HepG2 (cell line): ENCODE measurements around the gene CSTPP1. TPM values are rescaled to one million over a fixed set of nuclear protein-coding genes. Genes with fewer than 3 reads are reported as not detected.
"Not testable (repeated sequence)": the region's sequence is repeated elsewhere in the genome, so short reads cannot be mapped to it uniquely, and the experiment has no call there.

Experiments
- ARID5B ChIP-seq: IDR thresholded peaks from 2 replicates; pipeline ENCODE4 v1.4.0; 2020; ENCODE audit warnings: mild to moderate bottlenecking, missing genetic modification reagents
- CBFB ChIP-seq: sonication (generic); formaldehyde crosslinking; IDR thresholded peaks from 2 replicates; pipeline ENCODE4 v1.4.0; 2020; ENCODE audit warnings: missing genetic modification reagents
- CBX5 ChIP-seq: sonication (generic); formaldehyde crosslinking; IDR thresholded peaks from 2 replicates; pipeline ENCODE4 v1.4.0; 2020; ENCODE audit warnings: missing genetic modification reagents, borderline replicate concordance
- ELF3 ChIP-seq: IDR thresholded peaks from 2 replicates; pipeline ENCODE4 v1.6.1; 2016; ENCODE audit warnings: missing genetic modification reagents, missing compliant biosample characterization
- GFI1 ChIP-seq: sonication (generic); formaldehyde crosslinking; IDR thresholded peaks from 2 replicates; pipeline ENCODE4 v1.5.0; 2020; ENCODE audit warnings: missing genetic modification reagents, mild to moderate bottlenecking, borderline replicate concordance
- GTF3A ChIP-seq: sonication (generic); formaldehyde crosslinking; conservative IDR thresholded peaks from 2 replicates; pipeline ENCODE4 v1.4.0; 2020; ENCODE audit warnings: mild to moderate bottlenecking, missing genetic modification reagents
- HDAC2 ChIP-seq: sonication (generic); formaldehyde crosslinking; IDR thresholded peaks from 2 replicates; pipeline ENCODE4 v1.4.0; 2020; ENCODE audit warnings: missing genetic modification reagents
- KDM3A ChIP-seq: IDR thresholded peaks from 2 replicates; pipeline ENCODE4 v1.6.1; 2018; ENCODE audit warnings: low read depth, missing compliant biosample characterization
- MTA1 ChIP-seq: sonication (generic); formaldehyde crosslinking; IDR thresholded peaks from 2 replicates; pipeline ENCODE4 v1.4.0; 2020; ENCODE audit warnings: missing genetic modification reagents, mild to moderate bottlenecking, borderline replicate concordance
- PITX1 ChIP-seq: sonication (generic); formaldehyde crosslinking; IDR thresholded peaks from 2 replicates; pipeline ENCODE4 v1.5.1; 2020; ENCODE audit warnings: mild to moderate bottlenecking, missing genetic modification reagents
- REPIN1 ChIP-seq: sonication (generic); formaldehyde crosslinking; IDR thresholded peaks from 2 replicates; pipeline ENCODE4 v1.8.0; 2022; ENCODE audit warnings: missing genetic modification reagents, low read depth, mild to moderate bottlenecking, borderline replicate concordance
- SP1 ChIP-seq, 2 experiments: fragments of 450-650 bp in 1 of 2; sonication (generic) in 1 of 2; formaldehyde crosslinking in 1 of 2; IDR thresholded peaks; 2 replicates each; pipeline versions ENCODE4 v1.4.0 to v1.6.1; 2016 to 2020; ENCODE audit warnings: missing genetic modification reagents in 1 of 2
- U2AF2 ChIP-seq: fragments of 200-400 bp; formaldehyde crosslinking; IDR thresholded peaks from 2 replicates; pipeline ENCODE4 v1.6.1; 2017; ENCODE audit warnings: low read depth, mild to moderate bottlenecking, low read length
- ZBTB7B ChIP-seq: sonication (generic); formaldehyde crosslinking; IDR thresholded peaks from 2 replicates; pipeline ENCODE4 v1.4.0; 2020; ENCODE audit warnings: missing genetic modification reagents
- ZGPAT ChIP-seq: IDR thresholded peaks from 2 replicates; pipeline ENCODE4 v1.6.1; 2016; ENCODE audit warnings: mild to moderate bottlenecking
- ZNF230 ChIP-seq: sonication (generic); formaldehyde crosslinking; IDR thresholded peaks from 2 replicates; pipeline ENCODE4 v1.4.0; 2020; ENCODE audit warnings: mild to moderate bottlenecking, missing genetic modification reagents
- ZSCAN21 ChIP-seq: sonication (generic); formaldehyde crosslinking; IDR thresholded peaks from 2 replicates; pipeline ENCODE4 v1.8.0; 2022; ENCODE audit warnings: mild to moderate bottlenecking, missing genetic modification reagents, moderate library complexity, borderline replicate concordance
- ZSCAN31 ChIP-seq: sonication (generic); formaldehyde crosslinking; IDR thresholded peaks from 2 replicates; pipeline ENCODE4 v1.5.0; 2020; ENCODE audit warnings: low read depth, mild to moderate bottlenecking, missing genetic modification reagents
- polyA plus RNA-seq, 8 experiments: library from polyadenylated mRNA; depleted of rRNA in 3 of 8; stranded (reverse) in 7 of 8; unstranded in 1 of 8; fragments of >200 nt; fragmentation: Illumina TruSeq in 4 of 8; extraction: Trizol in 4 of 8; gene quantifications; 2 replicates each; pipeline versions ENCODE4 v1.2.1 to v1.2.3, GENCODE V29; 2011 to 2016; ENCODE audit warnings: low read depth in 4 of 8, missing spikeins in 1 of 8, mixed read lengths in 1 of 8; ENCODE audit not compliant: insufficient read depth in 1 of 8
- total RNA-seq, 5 experiments: library from RNA; depleted of rRNA; stranded (reverse); fragments of >200 nt; fragmentation: Illumina TruSeq; extraction: Trizol; gene quantifications; 2 replicates each; pipeline ENCODE4 v1.2.3, GENCODE V29; 2016; ENCODE audit warnings: low read depth in 1 of 5
- TF ChIP-seq, protein P1 (sequence below): sonication (generic); formaldehyde crosslinking; IDR thresholded peaks from 2 replicates; pipeline ENCODE4 v1.5.1; 2020; ENCODE audit warnings: mild to moderate bottlenecking, missing genetic modification reagents, moderate library complexity

CSTPP1 gene
- total and polyA plus RNA-seq, 2 of the 13 experiments (the other 11 are each of a cell fraction or from before 2014, with no cell fraction given) = 12.3 to 14.6 TPM

GRCh38 chr11:47118958-47119688 lies 182.6 kb downstream of the CSTPP1 start (continued):
- TF ChIP-seq ZGPAT (CRISPR knock-in tag) (peak; percentile 76), ZNF230 (CRISPR knock-in tag) (0 out of 2 replicates have a peak, but pooled peaks have one; percentile 44), HDAC2 (CRISPR knock-in tag) (peak; percentile 62; the same call in 1 of the 2 replicates), ZSCAN21 (CRISPR knock-in tag) (0 out of 2 replicates have a peak, but pooled peaks have one; percentile 3), KDM3A (CRISPR knock-in tag) (0 out of 2 replicates have a peak, but pooled peaks have one; percentile 51), CBX5 (CRISPR knock-in tag) (peak; percentile 29; the same call in 1 of the 2 replicates), PITX1 (CRISPR knock-in tag) (peak; percentile 83; the same call in 1 of the 2 replicates), GTF3A (CRISPR knock-in tag) (peak; percentile 22; the same call in 1 of the 2 replicates), MTA1 (CRISPR knock-in tag) (peak; percentile 94), CBFB (CRISPR knock-in tag) (0 out of 2 replicates have a peak, but pooled peaks have one; percentile 44), U2AF2 (0 out of 2 replicates have a peak, but pooled peaks have one; percentile 25), ARID5B (CRISPR knock-in tag) (peak; percentile 65; the same call in 1 of the 2 replicates), ZSCAN31 (CRISPR knock-in tag) (0 out of 2 replicates have a peak, but pooled peaks have one; percentile 35), REPIN1 (peak; percentile 82), ZBTB7B (CRISPR knock-in tag) (0 out of 2 replicates have a peak, but pooled peaks have one; percentile 15), ELF3 (CRISPR knock-in tag) (0 out of 2 replicates have a peak, but pooled peaks have one; percentile 9), GFI1 (CRISPR knock-in tag) (peak; percentile 90), SP1 (CRISPR knock-in tag; IDR thresholded peaks at IDR 0.05) (peak; percentile 33; the same call in 1 of the 2 replicates)
- TF ChIP-seq, protein P1, sequence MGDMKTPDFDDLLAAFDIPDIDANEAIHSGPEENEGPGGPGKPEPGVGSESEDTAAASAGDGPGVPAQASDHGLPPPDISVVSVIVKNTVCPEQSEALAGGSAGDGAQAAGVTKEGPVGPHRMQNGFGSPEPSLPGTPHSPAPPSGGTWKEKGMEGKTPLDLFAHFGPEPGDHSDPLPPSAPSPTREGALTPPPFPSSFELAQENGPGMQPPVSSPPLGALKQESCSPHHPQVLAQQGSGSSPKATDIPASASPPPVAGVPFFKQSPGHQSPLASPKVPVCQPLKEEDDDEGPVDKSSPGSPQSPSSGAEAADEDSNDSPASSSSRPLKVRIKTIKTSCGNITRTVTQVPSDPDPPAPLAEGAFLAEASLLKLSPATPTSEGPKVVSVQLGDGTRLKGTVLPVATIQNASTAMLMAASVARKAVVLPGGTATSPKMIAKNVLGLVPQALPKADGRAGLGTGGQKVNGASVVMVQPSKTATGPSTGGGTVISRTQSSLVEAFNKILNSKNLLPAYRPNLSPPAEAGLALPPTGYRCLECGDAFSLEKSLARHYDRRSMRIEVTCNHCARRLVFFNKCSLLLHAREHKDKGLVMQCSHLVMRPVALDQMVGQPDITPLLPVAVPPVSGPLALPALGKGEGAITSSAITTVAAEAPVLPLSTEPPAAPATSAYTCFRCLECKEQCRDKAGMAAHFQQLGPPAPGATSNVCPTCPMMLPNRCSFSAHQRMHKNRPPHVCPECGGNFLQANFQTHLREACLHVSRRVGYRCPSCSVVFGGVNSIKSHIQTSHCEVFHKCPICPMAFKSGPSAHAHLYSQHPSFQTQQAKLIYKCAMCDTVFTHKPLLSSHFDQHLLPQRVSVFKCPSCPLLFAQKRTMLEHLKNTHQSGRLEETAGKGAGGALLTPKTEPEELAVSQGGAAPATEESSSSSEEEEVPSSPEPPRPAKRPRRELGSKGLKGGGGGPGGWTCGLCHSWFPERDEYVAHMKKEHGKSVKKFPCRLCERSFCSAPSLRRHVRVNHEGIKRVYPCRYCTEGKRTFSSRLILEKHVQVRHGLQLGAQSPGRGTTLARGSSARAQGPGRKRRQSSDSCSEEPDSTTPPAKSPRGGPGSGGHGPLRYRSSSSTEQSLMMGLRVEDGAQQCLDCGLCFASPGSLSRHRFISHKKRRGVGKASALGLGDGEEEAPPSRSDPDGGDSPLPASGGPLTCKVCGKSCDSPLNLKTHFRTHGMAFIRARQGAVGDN (CRISPR knock-in tag) = peak; percentile 87
- not testable (repeated sequence) for TF ChIP-seq SP1 (IDR thresholded peaks at IDR 0.05)
